GM12878 (cell line): ENCODE data around the gene C15orf62. TPM values are rescaled to one million over a fixed set of nuclear protein-coding genes. Genes with fewer than 3 reads are reported as not detected.
A peak's percentile ranks its signal among the peaks of the same experiment; 100 is the strongest.

ENCODE experiments used
- BCL11A ChIP-seq: IDR thresholded peaks from 2 replicates; pipeline ENCODE4 v1.6.1; 2011; ENCODE audit warnings: low read depth, low read length
- BCLAF1 ChIP-seq: fragments of 450-650 bp; IDR thresholded peaks from 2 replicates; pipeline ENCODE4 v1.6.1; 2017; ENCODE audit warnings: antibody characterized with exemption, mild to moderate bottlenecking, moderate library complexity
- CEBPB ChIP-seq, 2 experiments: fragments of 150-350 bp in 1 of 2; IDR thresholded peaks; 2 replicates each; pipeline ENCODE4 v1.6.1; 2012 to 2014; ENCODE audit warnings: low read depth in 2 of 2, low read length in 2 of 2, borderline replicate concordance in 1 of 2, inconsistent platforms in 1 of 2
- CHD2 ChIP-seq: IDR thresholded peaks from 2 replicates; pipeline ENCODE4 v1.6.1; 2011; ENCODE audit warnings: low read depth, low read length, improper control_type of control experiment, borderline replicate concordance
- CREB1 ChIP-seq: IDR thresholded peaks from 2 replicates; pipeline ENCODE4 v1.6.1; 2012; ENCODE audit warnings: low read depth, mild to moderate bottlenecking, inconsistent platforms
- HDGF ChIP-seq: fragments of 450-650 bp; IDR thresholded peaks from 2 replicates; pipeline ENCODE4 v1.6.1; 2016; ENCODE audit warnings: antibody characterized with exemption
- JUNB ChIP-seq: IDR thresholded peaks from 2 replicates; pipeline ENCODE4 v1.6.1; 2016; ENCODE audit warnings: antibody characterized with exemption, mild to moderate bottlenecking
- MEF2B ChIP-seq: fragments of 450-650 bp; IDR thresholded peaks from 2 replicates; pipeline ENCODE4 v1.6.1; 2018; ENCODE audit warnings: mild to moderate bottlenecking, moderate library complexity; ENCODE audit not compliant: partially characterized antibody, poor library complexity, severe bottlenecking
- NFXL1 ChIP-seq: fragments of 450-650 bp; IDR thresholded peaks from 2 replicates; pipeline ENCODE4 v1.6.1; 2017; ENCODE audit warnings: antibody characterized with exemption, mild to moderate bottlenecking, borderline replicate concordance
- NFYB ChIP-seq: IDR thresholded peaks from 2 replicates; pipeline ENCODE4 v1.6.1; 2011; ENCODE audit warnings: low read depth, mild to moderate bottlenecking, low read length, improper control_type of control experiment, moderate library complexity; ENCODE audit not compliant: insufficient read depth
- NKRF ChIP-seq: fragments of 450-650 bp; conservative IDR thresholded peaks from 2 replicates; pipeline ENCODE4 v1.6.1; 2017; ENCODE audit warnings: mild to moderate bottlenecking, moderate library complexity
- POLR2A ChIP-seq: IDR thresholded peaks from 2 replicates; pipeline ENCODE4 v1.6.1; 2011; ENCODE audit warnings: low read depth, mild to moderate bottlenecking, low read length
- POU2F2 ChIP-seq: IDR thresholded peaks from 3 replicates; pipeline ENCODE4 v1.6.1; 2011; ENCODE audit warnings: low read depth, mild to moderate bottlenecking, low read length, borderline replicate concordance
- RB1 ChIP-seq: fragments of 450-650 bp; formaldehyde crosslinking; IDR thresholded peaks from 2 replicates; pipeline ENCODE4 v1.6.1; 2017; ENCODE audit warnings: mild to moderate bottlenecking, borderline replicate concordance
- REST ChIP-seq: IDR thresholded peaks from 2 replicates; pipeline ENCODE4 v1.6.1; 2012; ENCODE audit warnings: mild to moderate bottlenecking, low read depth, low read length
- RUNX3 ChIP-seq: IDR thresholded peaks from 2 replicates; pipeline ENCODE4 v1.6.1; 2012; ENCODE audit warnings: low read length, inconsistent platforms
- SIX5 ChIP-seq: IDR thresholded peaks from 2 replicates; pipeline ENCODE4 v1.6.1; 2011; ENCODE audit warnings: mild to moderate bottlenecking, low read depth, low read length, moderate library complexity; ENCODE audit not compliant: severe bottlenecking
- SMARCA5 ChIP-seq: fragments of 450-650 bp; IDR thresholded peaks from 2 replicates; pipeline ENCODE4 v1.6.1; 2017; ENCODE audit warnings: mild to moderate bottlenecking
- TBL1XR1 ChIP-seq: IDR thresholded peaks from 2 replicates; pipeline ENCODE4 v1.6.1; 2012; ENCODE audit warnings: low read depth, low read length, improper control_type of control experiment
- USF2 ChIP-seq: IDR thresholded peaks from 2 replicates; pipeline ENCODE4 v1.6.1; 2011; ENCODE audit warnings: low read depth, low read length, improper control_type of control experiment, borderline replicate concordance
- ZNF24 ChIP-seq: fragments of 450-650 bp; IDR thresholded peaks from 2 replicates; pipeline ENCODE4 v1.6.1; 2017; ENCODE audit warnings: antibody characterized with exemption, mild to moderate bottlenecking
- polyA plus RNA-seq, 11 experiments: library from polyadenylated mRNA; depleted of rRNA in 4 of 11; unstranded in 6 of 11; stranded (reverse) in 5 of 11; fragments of >200 nt; fragmentation: Nextera tagmentation in 4 of 11; fragmentation: Illumina TruSeq in 1 of 11; extraction: Ambion mirVana in 4 of 11; extraction: Trizol in 1 of 11; gene quantifications; 1 replicate in 1 of 11; 2 replicates in 10 of 11; pipeline versions ENCODE4 v1.2.1 to v1.2.3, GENCODE V29; 2011 to 2016; ENCODE audit warnings: inconsistent platforms in 2 of 11, missing spikeins in 2 of 11, low read depth in 1 of 11
- total RNA-seq, 4 experiments: library from RNA; depleted of rRNA in 3 of 4; stranded (reverse); fragments of >200 nt in 3 of 4; fragmentation: Illumina TruSeq in 1 of 4; extraction: Trizol in 1 of 4; gene quantifications; 2 replicates each; pipeline versions ENCODE4 v1.2.1 to v1.2.3, GENCODE V29; 2013 to 2021

Gene C15orf62
- total and polyA plus RNA-seq, 10 of the 15 experiments (the other 5 are each of a cell fraction or from before 2014, with no cell fraction given) = 0.06 to 0.68 (median 0.40) TPM; not detected in 1

- TF ChIP-seq REST (0 out of 2 replicates have a peak, but pooled peaks have one; percentile 13), MEF2B (peak; percentile 62), TBL1XR1 (no peak; the same call in 1 of the 2 replicates), ZNF24 (no peak), NFXL1 (no peak), HDGF (peak; percentile 73; the same call in 1 of the 2 replicates), NFYB (no peak), SMARCA5 (peak; percentile 63), CREB1 (peak; percentile 87), POU2F2 (no peak; the same call in 2 of the 3 replicates), BCL11A (0 out of 2 replicates have a peak, but pooled peaks have one; percentile 2), BCLAF1 (no peak), JUNB (no peak), SIX5 (peak; percentile 93), CHD2 (peak; percentile 78), USF2 (no peak; the same call in 1 of the 2 replicates), POLR2A (peak; percentile 90), RUNX3 (no peak), RB1 (peak; percentile 52), NKRF (peak; percentile 75), CEBPB (IDR thresholded peaks at IDR 0.05; ENCODE audit: borderline replicate concordance in 1 of 2, low read depth in 2 of 2, low read length in 2 of 2) (no peak)
Measured at GRCh38 chr15:40807028-40807887, 37.5 kb downstream of the C15orf62 start, which contains the start of the genes DNAJC17 and ZFYVE19 (continued).
